Measurements from ENCODE around the gene RPL13A. TPM values are rescaled to one million over a fixed set of nuclear protein-coding genes. Genes with fewer than 3 reads are reported as not detected.

The RPL13A gene
- polyA plus RNA-seq, 1 of the 3 experiments (the other 2 are of a cell fraction) = 2,748 TPM

DNA sequence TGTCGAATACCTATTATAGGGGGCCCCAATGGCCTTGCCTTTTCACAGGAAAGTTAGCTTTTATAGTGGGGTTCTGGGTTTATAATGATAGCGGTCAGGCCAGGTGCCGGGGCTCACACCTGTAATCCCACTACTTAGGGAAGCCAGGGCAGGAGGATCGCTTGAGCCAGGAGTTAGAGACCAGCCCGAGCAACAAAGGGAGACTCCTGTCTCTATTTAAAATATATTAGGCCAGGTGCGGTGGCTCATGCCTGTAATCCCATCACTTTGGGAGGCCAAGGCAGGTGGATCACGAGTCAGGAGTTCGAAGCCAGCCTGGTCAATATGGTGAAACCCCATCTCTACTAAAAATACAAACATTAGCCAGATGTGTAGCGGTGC lies 16.2 kb downstream of the RPL13A start:
- Histone ChIP-seq H3K4me3 (ENCODE audit: low read depth in 2 of 2, low read length in 1 of 2) (no peak overlapping the region), H3K79me2 (ENCODE audit: insufficient read depth) (peaks cover 4% of the 10 kb centered on the region; the same call in 1 of the 2 replicates), H3K4me2 (no peak overlapping the region), H4K20me1 (ENCODE audit: insufficient read depth) (peaks cover 14% of the 10 kb centered on the region), H3K27ac (ENCODE audit: low read depth in 2 of 2, low read length in 1 of 2) (no peak overlapping the region), H3K4me1 (ENCODE audit: control insufficient read depth in 1 of 2, insufficient read depth in 2 of 2, low read depth in 1 of 2, low read length in 1 of 2) (peaks cover 0 to 13% of the 10 kb centered on the region in 2 experiments; a peak in 1 of 4 replicates), H2AFZ (ENCODE audit: low read depth) (no peak overlapping the region), H3K9ac (no peak overlapping the region), H3K36me3 (replicated peaks in 1 of 2; ENCODE audit: control insufficient read depth in 1 of 2, insufficient read depth in 2 of 2, low read length in 1 of 2) (peaks cover 10 to 17% of the 10 kb centered on the region in 2 experiments), H3F3A (replicated peaks; ENCODE audit: insufficient read depth) (peaks cover 29% of the 10 kb centered on the region), H3K27me3 (ENCODE audit: insufficient read depth) (no peaks in the 10 kb centered on the region), H3K9me3 (no peaks in the 10 kb centered on the region), H3K9me2 (no peaks in the 10 kb centered on the region)
- 87% methylated on average over 9 of the region's 9 CpGs for WGBS (ENCODE audit: low lambda C conversion rate)
- ChIA-PET POLR2A (interaction anchor here (0.9 to 1.8 kb wide), 3 partner anchors 8 to 43 kb away, joined by 3 to 8 read pairs (median 4); no protein-coding TSS in a partner anchor), CTCF (interaction anchor here (0.8 to 5.9 kb wide), 27 partner anchors 8 to 177 kb away, joined by 3 to 28 read pairs (median 5); partner anchors contain the start of genes FLT3LG, NOSIP, RCN3 and RPL13A)
- DNase-seq = no peak
- TF ChIP-seq MXI1 (IDR thresholded peaks at IDR 0.05; ENCODE audit: low read depth, low read length) (no peak), TAF1 (IDR thresholded peaks at IDR 0.05; ENCODE audit: borderline replicate concordance, low read depth, low read length) (no peak), FOSL2 (IDR thresholded peaks at IDR 0.05; ENCODE audit: borderline replicate concordance, low read depth) (no peak), FOXM1 (IDR thresholded peaks at IDR 0.05; ENCODE audit: low read depth) (no peak), FOXJ3 (CRISPR knock-in tag; IDR thresholded peaks at IDR 0.05) (no peak), GABPA (IDR thresholded peaks at IDR 0.05; ENCODE audit: low read depth) (no peak)
- TF ChIP-seq, protein P1, sequence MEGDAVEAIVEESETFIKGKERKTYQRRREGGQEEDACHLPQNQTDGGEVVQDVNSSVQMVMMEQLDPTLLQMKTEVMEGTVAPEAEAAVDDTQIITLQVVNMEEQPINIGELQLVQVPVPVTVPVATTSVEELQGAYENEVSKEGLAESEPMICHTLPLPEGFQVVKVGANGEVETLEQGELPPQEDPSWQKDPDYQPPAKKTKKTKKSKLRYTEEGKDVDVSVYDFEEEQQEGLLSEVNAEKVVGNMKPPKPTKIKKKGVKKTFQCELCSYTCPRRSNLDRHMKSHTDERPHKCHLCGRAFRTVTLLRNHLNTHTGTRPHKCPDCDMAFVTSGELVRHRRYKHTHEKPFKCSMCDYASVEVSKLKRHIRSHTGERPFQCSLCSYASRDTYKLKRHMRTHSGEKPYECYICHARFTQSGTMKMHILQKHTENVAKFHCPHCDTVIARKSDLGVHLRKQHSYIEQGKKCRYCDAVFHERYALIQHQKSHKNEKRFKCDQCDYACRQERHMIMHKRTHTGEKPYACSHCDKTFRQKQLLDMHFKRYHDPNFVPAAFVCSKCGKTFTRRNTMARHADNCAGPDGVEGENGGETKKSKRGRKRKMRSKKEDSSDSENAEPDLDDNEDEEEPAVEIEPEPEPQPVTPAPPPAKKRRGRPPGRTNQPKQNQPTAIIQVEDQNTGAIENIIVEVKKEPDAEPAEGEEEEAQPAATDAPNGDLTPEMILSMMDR (IDR thresholded peaks at IDR 0.05) = no peak
- TF ChIP-seq, protein P2, sequence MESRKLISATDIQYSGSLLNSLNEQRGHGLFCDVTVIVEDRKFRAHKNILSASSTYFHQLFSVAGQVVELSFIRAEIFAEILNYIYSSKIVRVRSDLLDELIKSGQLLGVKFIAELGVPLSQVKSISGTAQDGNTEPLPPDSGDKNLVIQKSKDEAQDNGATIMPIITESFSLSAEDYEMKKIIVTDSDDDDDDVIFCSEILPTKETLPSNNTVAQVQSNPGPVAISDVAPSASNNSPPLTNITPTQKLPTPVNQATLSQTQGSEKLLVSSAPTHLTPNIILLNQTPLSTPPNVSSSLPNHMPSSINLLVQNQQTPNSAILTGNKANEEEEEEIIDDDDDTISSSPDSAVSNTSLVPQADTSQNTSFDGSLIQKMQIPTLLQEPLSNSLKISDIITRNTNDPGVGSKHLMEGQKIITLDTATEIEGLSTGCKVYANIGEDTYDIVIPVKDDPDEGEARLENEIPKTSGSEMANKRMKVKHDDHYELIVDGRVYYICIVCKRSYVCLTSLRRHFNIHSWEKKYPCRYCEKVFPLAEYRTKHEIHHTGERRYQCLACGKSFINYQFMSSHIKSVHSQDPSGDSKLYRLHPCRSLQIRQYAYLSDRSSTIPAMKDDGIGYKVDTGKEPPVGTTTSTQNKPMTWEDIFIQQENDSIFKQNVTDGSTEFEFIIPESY (IDR thresholded peaks at IDR 0.05; ENCODE audit: borderline replicate concordance, low read depth) = no peak
- TF ChIP-seq, protein P3, sequence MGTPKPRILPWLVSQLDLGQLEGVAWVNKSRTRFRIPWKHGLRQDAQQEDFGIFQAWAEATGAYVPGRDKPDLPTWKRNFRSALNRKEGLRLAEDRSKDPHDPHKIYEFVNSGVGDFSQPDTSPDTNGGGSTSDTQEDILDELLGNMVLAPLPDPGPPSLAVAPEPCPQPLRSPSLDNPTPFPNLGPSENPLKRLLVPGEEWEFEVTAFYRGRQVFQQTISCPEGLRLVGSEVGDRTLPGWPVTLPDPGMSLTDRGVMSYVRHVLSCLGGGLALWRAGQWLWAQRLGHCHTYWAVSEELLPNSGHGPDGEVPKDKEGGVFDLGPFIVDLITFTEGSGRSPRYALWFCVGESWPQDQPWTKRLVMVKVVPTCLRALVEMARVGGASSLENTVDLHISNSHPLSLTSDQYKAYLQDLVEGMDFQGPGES (IDR thresholded peaks at IDR 0.05; ENCODE audit: low read depth, low read length) = no peak
- TF ChIP-seq, protein P4, sequence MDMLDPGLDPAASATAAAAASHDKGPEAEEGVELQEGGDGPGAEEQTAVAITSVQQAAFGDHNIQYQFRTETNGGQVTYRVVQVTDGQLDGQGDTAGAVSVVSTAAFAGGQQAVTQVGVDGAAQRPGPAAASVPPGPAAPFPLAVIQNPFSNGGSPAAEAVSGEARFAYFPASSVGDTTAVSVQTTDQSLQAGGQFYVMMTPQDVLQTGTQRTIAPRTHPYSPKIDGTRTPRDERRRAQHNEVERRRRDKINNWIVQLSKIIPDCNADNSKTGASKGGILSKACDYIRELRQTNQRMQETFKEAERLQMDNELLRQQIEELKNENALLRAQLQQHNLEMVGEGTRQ (IDR thresholded peaks at IDR 0.05; ENCODE audit: borderline replicate concordance, low read depth, low read length) = no peak

Measured in SK-N-SH (cell line).